ENCODE data around the gene BPIFB6.

GRCh38 chr20:33033381-33033780, 1.9 kb downstream of the BPIFB6 start:
- TF ChIP-seq CTCF (conservative IDR thresholded peaks at IDR 0.05; ENCODE audit: low read depth, low read length) (no peak), EZH2 (IDR thresholded peaks at IDR 0.05; ENCODE audit: low read length, unreplicated experiment) (no peak), EZH2phosphoT487 (IDR thresholded peaks at IDR 0.05; ENCODE audit: borderline replicate concordance, low read length) (no peak)

Measured in PC-3 (cell line).